ENCODE results near the gene TMEM114.

Gene TMEM114

GRCh38 chr16:8595783-8596182 lies 5.5 kb upstream of the TMEM114 start:
- DNase-seq (ENCODE audit: low read depth), result no peak
- no peak for TF ChIP-seq CTCF (IDR thresholded peaks at IDR 0.05; ENCODE audit: control insufficient read depth, insufficient read depth, low read depth, low read length, missing control alignments)
- no peak overlapping the region for H3K4me3 ChIP-seq (ENCODE audit: control insufficient read depth, low read depth, low read length)

- no peak for TF ChIP-seq CTCF (IDR thresholded peaks at IDR 0.05; ENCODE audit: control insufficient read depth, insufficient read depth, low read depth, low read length, missing control alignments)
These were observed 3.9 kb upstream of the TMEM114 start for GRCh38 chr16:8594149-8594666.

GRCh38 chr16:8591451-8591850 lies 1.1 kb upstream of the TMEM114 start:
- no peak for DNase-seq (ENCODE audit: low read depth)
- H3K4me3 ChIP-seq (ENCODE audit: control insufficient read depth, low read depth, low read length), result no peak overlapping the region
- TF ChIP-seq CTCF (IDR thresholded peaks at IDR 0.05; ENCODE audit: control insufficient read depth, insufficient read depth, low read depth, low read length, missing control alignments), result no peak

More at GRCh38 chr16:8594149-8594666, 3.9 kb upstream of the TMEM114 start:
- no peak for DNase-seq (ENCODE audit: low read depth)
- H3K4me3 ChIP-seq (ENCODE audit: control insufficient read depth, low read depth, low read length), result no peak overlapping the region

- no peak for DNase-seq (ENCODE audit: low read depth)
- no peak for TF ChIP-seq CTCF (IDR thresholded peaks at IDR 0.05; ENCODE audit: control insufficient read depth, insufficient read depth, low read depth, low read length, missing control alignments)
- H3K4me3 ChIP-seq (ENCODE audit: control insufficient read depth, low read depth, low read length), result no peak overlapping the region
These were observed 500 bp upstream of the TMEM114 start for GRCh38 chr16:8590811-8591210.

- TF ChIP-seq CTCF (IDR thresholded peaks at IDR 0.05; ENCODE audit: control insufficient read depth, insufficient read depth, low read depth, low read length, missing control alignments), result no peak
- DNase-seq (ENCODE audit: low read depth), result no peak
- no peak overlapping the region for H3K4me3 ChIP-seq (ENCODE audit: control insufficient read depth, low read depth, low read length)
These were observed 1.0 kb downstream of the TMEM114 start for GRCh38 chr16:8589057-8589899.

- DNase-seq (ENCODE audit: low read depth), result no peak
- TF ChIP-seq CTCF (IDR thresholded peaks at IDR 0.05; ENCODE audit: control insufficient read depth, insufficient read depth, low read depth, low read length, missing control alignments), result no peak
These were observed 1.6 kb downstream of the TMEM114 start for GRCh38 chr16:8588682-8589056.

More at GRCh38 chr16:8588682-8589056, 1.6 kb downstream of the TMEM114 start:
- no peak overlapping the region for H3K4me3 ChIP-seq (ENCODE audit: control insufficient read depth, low read depth, low read length)
